ENCODE results near the gene ABHD16A.
A peak's percentile ranks its signal among the peaks of the same experiment; 100 is the strongest.

The ABHD16A gene

DNA sequence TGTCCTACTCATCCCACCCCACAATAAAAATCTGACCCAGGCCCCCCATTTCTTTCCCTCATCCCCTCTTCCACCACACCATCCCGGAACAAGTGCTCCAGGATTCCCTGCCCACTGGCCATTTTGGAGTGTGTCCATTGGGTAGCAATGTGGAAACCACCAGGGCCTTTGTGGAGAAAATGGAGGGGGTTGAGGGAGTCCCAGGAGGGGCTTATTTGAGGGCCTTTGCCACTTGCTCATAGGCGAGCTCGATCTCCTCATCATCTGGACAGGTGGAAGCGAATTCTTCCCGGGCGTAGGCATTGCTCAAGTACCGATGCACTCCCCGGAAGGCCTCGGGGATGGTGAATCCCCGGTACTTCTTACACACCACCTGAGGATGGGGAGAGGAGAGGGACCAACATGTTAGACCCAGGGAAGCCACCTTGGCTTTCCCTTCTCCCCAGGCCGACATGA is 27.5 kb upstream of the ABHD16A start:
- DNase-seq, result no peak

- DNase-seq, result peak; percentile 73
Observed at GRCh38 chr6:31729979-31730630, 27.0 kb upstream of the ABHD16A start.

DNA sequence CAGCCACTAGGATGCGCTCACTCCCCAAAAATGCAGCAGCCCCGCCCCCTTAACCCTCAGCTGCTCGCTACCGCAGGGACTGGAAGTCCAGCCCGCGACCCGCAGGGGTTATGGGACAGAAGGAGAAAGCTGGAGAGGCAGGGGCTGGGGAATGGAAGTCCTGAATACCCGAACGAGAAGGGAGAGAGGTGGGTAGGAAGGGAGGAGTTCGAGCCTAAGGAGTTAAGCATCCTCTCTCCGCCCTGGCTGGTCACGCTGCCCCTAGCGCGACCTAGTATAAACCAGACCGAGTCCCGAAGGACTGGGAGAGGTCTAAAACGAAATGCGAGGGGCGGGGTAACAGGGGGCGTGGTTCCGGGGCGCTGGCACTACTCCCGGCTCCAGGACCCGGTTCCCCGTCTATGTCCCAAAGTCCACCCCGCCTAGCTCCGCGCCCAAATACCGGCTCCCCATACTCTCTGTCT is 26.4 kb upstream of the ABHD16A start:
- DNase-seq, result peak; percentile 79

- no peak for DNase-seq
Observed at GRCh38 chr6:31728767-31729514, 25.8 kb upstream of the ABHD16A start, which contains the start of gene DDAH2. DDAH2 (minus strand) TSS chr6:31729299; CDS start chr6:31729161, 138 bp downstream.

DNA sequence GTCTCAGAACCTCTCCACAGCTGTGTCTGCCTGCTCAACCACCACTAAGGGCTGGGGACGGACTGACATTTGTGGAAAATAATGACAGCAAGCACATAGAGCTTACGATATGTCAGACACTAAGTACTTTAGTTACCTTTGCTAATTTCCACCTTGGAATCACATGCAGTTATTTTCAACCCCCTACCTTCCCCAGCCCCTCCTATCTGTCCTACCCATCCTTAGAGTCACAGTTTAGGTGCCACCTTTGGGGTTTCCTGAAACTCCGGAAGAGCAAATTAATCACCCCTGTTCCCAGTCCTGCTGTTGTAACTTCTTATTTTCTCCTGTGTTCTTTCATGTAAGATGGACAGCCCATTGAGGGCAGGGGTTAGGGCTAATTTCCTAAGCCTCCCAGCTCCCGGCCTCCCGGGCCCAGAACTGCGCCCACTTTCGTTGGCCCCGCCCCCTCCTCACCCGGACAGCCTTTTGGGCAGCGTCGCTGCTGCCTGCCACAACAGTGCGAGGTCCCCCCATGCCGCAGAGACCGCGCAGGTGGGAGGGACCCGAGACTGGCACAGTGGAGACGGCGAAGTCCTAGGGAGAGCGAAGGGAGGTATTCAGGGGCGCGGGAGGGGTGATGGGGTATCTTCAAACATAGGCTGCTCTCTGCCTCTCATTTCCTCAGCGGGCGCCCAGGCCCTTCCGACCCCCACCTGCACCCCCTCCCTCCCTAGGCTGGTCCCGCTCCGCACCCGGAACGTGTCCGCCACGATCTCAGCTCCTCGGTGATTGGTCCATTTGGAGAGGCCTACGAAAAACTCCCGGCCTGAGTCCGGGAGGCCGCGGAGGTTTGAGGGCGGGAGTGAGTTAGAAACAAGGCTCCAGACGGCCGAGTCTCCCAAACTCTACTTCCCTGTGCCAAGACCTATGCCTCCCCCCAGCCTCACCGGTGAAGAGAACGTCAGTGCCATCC is 24.9 kb upstream of the ABHD16A start:
- no peak for DNase-seq

- DNase-seq, result no peak
Observed at GRCh38 chr6:31727034-31727716, 24.1 kb upstream of the ABHD16A start.

GRCh38 chr6:31725502-31726350 is 22.6 kb upstream of the ABHD16A start:
- DNase-seq, result peak; percentile 91

- no peak for DNase-seq
Observed at GRCh38 chr6:31723980-31724691, 21.0 kb upstream of the ABHD16A start.

DNA sequence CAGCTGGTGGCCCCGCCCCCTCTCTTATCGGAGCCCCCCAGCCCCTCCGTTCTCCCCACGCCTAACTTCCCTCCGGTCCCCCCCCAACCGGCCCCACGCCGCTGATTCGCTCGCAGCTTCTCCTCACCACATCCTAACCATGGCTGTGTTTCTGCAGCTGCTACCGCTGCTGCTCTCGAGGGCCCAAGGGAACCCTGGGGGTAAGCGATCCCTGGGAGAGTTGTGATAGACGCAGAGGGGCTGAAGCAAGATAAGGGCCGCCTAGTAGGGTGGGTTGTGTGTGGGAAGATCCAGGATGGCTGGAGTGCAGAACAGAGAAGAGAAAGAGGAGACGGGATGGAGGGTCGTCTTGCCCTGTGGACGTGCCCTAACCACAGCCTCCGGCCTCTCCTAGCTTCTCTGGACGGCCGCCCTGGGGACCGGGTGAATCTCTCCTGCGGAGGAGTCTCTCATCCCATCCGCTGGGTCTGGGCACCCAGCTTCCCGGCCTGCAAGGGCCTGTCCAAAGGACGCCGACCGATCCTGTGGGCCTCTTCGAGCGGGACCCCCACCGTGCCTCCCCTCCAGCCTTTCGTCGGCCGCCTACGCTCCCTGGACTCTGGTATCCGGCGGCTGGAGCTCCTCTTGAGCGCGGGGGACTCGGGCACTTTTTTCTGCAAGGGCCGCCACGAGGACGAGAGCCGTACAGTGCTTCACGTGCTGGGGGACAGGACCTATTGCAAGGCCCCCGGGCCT is 20.3 kb upstream of the ABHD16A start, which contains the start of gene MPIG6B:
Gene MPIG6B (plus strand): TSS at position 129 of the 735 bp plus-strand sequence. CDS start 11 bp downstream, at position 140.
- no peak for DNase-seq

DNA sequence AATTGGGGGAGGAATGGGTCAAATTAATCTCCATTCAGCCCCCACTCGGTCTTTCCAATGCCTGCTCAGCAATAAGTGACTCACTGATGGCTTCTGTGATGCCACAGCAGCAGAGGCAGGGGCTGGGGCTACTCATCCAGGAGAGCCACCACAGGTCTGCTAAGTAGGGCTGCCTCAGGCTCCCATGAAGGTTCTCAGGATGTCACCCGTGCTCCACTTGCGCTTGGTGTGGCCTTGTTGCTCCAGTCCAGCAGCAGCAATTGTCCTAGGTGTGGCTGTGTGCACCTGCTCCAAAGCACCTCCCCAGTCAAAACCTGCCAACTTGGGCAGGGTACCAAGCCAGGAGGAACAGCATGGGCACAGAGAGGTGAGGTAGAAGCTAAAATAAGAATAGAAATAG is 19.0 kb upstream of the ABHD16A start:
- no peak for DNase-seq

DNA sequence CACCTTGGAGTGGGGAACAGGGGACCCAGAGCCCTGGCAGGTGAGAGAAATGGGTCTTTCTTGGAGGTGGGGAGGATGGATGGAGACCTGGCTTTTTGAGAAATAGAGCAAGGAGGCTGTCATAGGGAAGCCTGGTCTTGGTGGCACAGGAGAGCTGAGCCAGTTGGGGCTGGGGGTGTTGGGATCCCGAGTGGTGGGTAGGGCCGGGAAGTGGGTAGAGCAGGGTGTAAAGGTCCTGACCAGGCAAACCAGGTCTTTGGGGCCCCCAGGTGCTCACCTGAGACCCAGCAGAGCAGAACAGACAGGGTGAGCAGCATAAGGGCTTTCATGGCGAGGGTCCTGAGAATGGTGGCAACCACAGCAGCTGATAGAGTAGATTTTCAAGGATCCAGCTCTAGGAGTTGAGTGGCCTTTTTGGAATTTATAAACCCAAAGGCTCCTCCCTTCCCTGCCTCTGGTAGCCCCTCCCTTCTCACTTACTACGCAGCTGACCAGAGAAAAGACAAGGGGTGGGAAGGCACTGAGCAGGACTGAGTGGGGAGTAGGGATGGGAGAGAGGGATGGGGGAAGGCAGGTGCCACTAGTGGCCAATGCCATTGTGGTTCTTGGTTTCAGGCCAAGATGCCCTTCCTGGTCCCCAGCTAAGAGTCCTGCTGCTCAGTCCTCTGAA is 18.4 kb upstream of the ABHD16A start, which contains the start of gene LY6G6C:
Gene LY6G6C (minus strand): TSS at position 396 of the 670 bp plus-strand sequence. CDS start 67 bp downstream, at position 329.
- no peak for DNase-seq

DNA sequence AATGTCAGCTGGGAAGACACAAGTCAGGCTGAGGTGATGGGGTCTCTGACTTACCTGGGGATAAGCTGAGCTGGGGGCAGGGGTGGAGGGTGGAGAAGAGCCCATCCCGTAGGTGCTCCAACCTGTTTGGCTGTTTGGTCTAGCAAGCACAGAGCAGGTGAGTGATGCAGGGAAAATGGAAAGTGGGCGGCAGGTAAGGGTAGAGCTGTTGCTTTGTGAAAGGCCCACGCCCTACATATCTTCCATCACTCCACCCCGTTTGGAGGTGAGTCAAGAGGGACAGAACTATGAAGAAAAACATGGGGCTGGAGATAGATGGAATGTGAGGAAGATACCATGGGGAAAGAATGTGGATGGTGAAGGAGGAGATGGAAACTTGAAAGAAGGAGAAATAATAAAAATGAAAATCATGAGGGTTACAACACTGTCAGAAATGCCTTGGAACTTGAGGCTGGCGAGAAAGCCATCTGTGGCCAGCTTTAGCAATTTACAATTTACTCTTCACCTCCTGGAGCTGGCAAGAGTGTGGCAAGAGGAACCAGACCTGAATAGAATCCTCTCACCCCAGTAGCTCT is 17.2 kb upstream of the ABHD16A start:
- DNase-seq, result no peak

GRCh38 chr6:31719001-31719400 is 15.9 kb upstream of the ABHD16A start:
- DNase-seq, result no peak

- no peak for DNase-seq
Observed at GRCh38 chr6:31718265-31718664, 15.1 kb upstream of the ABHD16A start.

DNA sequence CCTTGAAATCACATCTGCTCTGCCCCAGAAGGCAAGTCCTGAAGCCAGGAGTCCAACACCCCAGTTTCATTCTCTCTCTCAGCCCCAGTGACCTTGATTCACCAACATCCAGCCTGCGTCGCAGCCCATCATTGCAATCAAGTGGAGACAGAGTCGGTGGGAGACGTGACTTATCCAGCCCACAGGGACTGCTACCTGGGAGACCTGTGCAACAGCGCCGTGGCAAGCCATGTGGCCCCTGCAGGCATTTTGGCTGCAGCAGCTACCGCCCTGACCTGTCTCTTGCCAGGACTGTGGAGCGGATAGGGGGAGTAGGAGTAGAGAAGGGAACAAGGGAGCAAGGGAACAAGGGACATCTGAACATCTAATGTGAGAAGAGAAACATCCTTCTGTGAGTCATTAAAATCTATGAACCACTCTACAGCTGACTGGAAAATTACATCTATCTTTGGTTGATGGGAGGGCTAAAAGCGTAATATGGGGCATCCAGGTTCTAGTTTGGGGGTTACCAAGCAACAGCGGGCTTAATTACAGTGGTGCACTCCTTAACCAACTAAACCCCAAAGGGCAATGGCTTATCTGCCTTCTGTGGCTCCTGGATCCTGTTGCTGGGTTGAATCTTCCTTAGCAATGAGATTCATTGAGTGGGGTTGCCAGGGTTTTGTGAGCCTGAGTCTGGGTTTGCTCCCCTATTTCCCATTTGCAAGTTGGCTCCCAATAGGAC is 14.5 kb upstream of the ABHD16A start:
- no peak for DNase-seq

- DNase-seq, result no peak
Observed at GRCh38 chr6:31715022-31715958, 12.2 kb upstream of the ABHD16A start, which contains the start of gene LY6G6D. LY6G6D (plus strand) TSS chr6:31715348; CDS start chr6:31715356, 8 bp downstream.
